Endothelial cell of umbilical vein (primary cell): Measurements from ENCODE around the gene TMEM9B. TPM values are rescaled to one million over a fixed set of nuclear protein-coding genes. Genes with fewer than 3 reads are reported as not detected.
A peak's percentile ranks its signal among the peaks of the same experiment; 100 is the strongest.

Source experiments
- BruUV-seq: library from RNA; stranded (reverse); fragments of 400-500 nt; replicated peaks from 2 replicates; lab custom pipeline; 2021; lab: Mats Ljungman, UMichigan
- CTCF ChIA-PET: fragments of 300-600, 350-600 bp; sonication (Branson Sonifier 250); formaldehyde crosslinking; loops from one replicate; lab custom pipeline; 2021; ENCODE audit warnings: antibody characterized with exemption, inconsistent platforms; lab: Charles Lee
- POLR2A ChIA-PET: fragments of 300-600, 350-600 bp; sonication (Branson Sonifier 250); formaldehyde crosslinking; loops from one replicate; lab custom pipeline; 2021; ENCODE audit warnings: antibody characterized with exemption, inconsistent platforms; lab: Charles Lee
- DNase-seq: peaks from one replicate; pipeline ENCODE4 v3.0.0-alpha.2; 2011; ENCODE audit warnings: low read depth, low spot score
- FAIRE-seq: peaks from 2 replicates; lab custom pipeline; 2011; peaks lifted over from hg19 to GRCh38; lab: Jason Lieb, UNC
- H2AFZ ChIP-seq: 2 replicates; pipeline ENCODE4 v1.6.0; 2012; ENCODE audit warnings: low read depth, low read length, control low read depth, inconsistent platforms
- H3K27ac ChIP-seq: 2 replicates; pipeline ENCODE4 v1.5.1; 2011; ENCODE audit warnings: low read depth, mild to moderate bottlenecking, control low read depth, low read length, moderate library complexity; ENCODE audit not compliant: insufficient read depth
- H3K27me3 ChIP-seq, 2 experiments: 2 replicates each; pipeline versions ENCODE4 v1.6.0 to v1.6.1; 2011; ENCODE audit warnings: low read length in 2 of 2, mixed read lengths in 1 of 2; ENCODE audit not compliant: control insufficient read depth in 2 of 2, insufficient read depth in 2 of 2
- H3K36me3 ChIP-seq, 2 experiments: 2 replicates in 1 of 2; 3 replicates in 1 of 2; pipeline ENCODE4 v1.5.1; 2011; ENCODE audit warnings: low read length in 2 of 2, mild to moderate bottlenecking in 1 of 2, moderate library complexity in 1 of 2; ENCODE audit not compliant: control insufficient read depth in 2 of 2, insufficient read depth in 2 of 2; ENCODE audit errors: extremely low read depth in 1 of 2
- H3K4me1 ChIP-seq: 3 replicates; pipeline ENCODE4 v1.5.1; 2011; ENCODE audit warnings: mild to moderate bottlenecking, low read length; ENCODE audit not compliant: control insufficient read depth, insufficient read depth; ENCODE audit errors: extremely low read depth
- H3K4me2 ChIP-seq: 2 replicates; pipeline ENCODE4 v1.6.1; 2011; ENCODE audit warnings: low read length, control low read depth, mixed read lengths; ENCODE audit not compliant: insufficient read depth
- H3K4me3 ChIP-seq, 3 experiments: fragments of 200-600 bp in 1 of 3; sonication (generic), shearing (Covaris generic) in 1 of 3; replicated peaks in 1 of 3; 2 replicates each; pipeline ENCODE4 v1.5.1; 2011 to 2016; ENCODE audit warnings: control low read depth in 3 of 3, low read length in 3 of 3, mild to moderate bottlenecking in 2 of 3, inconsistent platforms in 1 of 3, low read depth in 1 of 3, moderate library complexity in 1 of 3; ENCODE audit not compliant: insufficient read depth in 1 of 3
- H3K79me2 ChIP-seq: 2 replicates; pipeline ENCODE4 v1.6.0; 2012; ENCODE audit warnings: low read length, inconsistent platforms; ENCODE audit not compliant: control insufficient read depth, insufficient read depth
- H3K9ac ChIP-seq: replicated peaks from 2 replicates; pipeline ENCODE3; 2011; ENCODE audit warnings: low read length, control low read depth; ENCODE audit not compliant: insufficient read depth; ENCODE audit errors: extremely low read depth
- H3K9me1 ChIP-seq: replicated peaks from 3 replicates; pipeline ENCODE4 v1.6.0; 2011; ENCODE audit warnings: mild to moderate bottlenecking, low read length; ENCODE audit not compliant: control insufficient read depth, insufficient read depth; ENCODE audit errors: extremely low read depth
- H3K9me3 ChIP-seq: replicated peaks from 2 replicates; pipeline ENCODE4 v1.5.1; 2012; ENCODE audit warnings: low read length, inconsistent platforms; ENCODE audit not compliant: control insufficient read depth, insufficient read depth
- H4K20me1 ChIP-seq: replicated peaks from 2 replicates; pipeline ENCODE3; 2011; ENCODE audit warnings: mild to moderate bottlenecking, low read length; ENCODE audit not compliant: control insufficient read depth, insufficient read depth; ENCODE audit errors: extremely low read depth
- EZH2 ChIP-seq: IDR thresholded peaks from 2 replicates; pipeline ENCODE4 v1.6.1; 2012; ENCODE audit warnings: borderline replicate concordance, low read depth, mild to moderate bottlenecking, moderate library complexity, low read length, inconsistent platforms; ENCODE audit not compliant: severe bottlenecking
- FOS ChIP-seq: IDR thresholded peaks from 2 replicates; pipeline ENCODE4 v1.6.1; 2011; ENCODE audit warnings: mild to moderate bottlenecking, low read length, moderate library complexity, borderline replicate concordance; ENCODE audit not compliant: insufficient read depth
- MYC ChIP-seq: IDR thresholded peaks from one replicate; pipeline ENCODE4 v1.6.1; 2011; ENCODE audit warnings: mild to moderate bottlenecking, low read depth, low read length
- POLR2A ChIP-seq: IDR thresholded peaks from 2 replicates; pipeline ENCODE4 v1.6.1; 2012; ENCODE audit warnings: low read depth, mild to moderate bottlenecking, control low read depth, low read length
- POLR2AphosphoS5 ChIP-seq: IDR thresholded peaks from 2 replicates; pipeline ENCODE4 v1.6.1; 2012; ENCODE audit warnings: low read depth, mild to moderate bottlenecking, control low read depth, low read length, moderate library complexity; ENCODE audit not compliant: insufficient read depth
- dilution Hi-C: fragments of 300-500 bp; cut with MboI; formaldehyde crosslinking; loops from one replicate; pipeline ENCODE4 v1.15.0; 2019; ENCODE audit warnings: low sequenced_read_pairs; ENCODE audit not compliant: extremely low pct_ligation_motif_present
- intact Hi-C: fragments of 100-400 bp; cut with micrococcal nuclease; formaldehyde crosslinking; loops from one replicate; pipeline ENCODE4 v1.10.0; 2022
- polyA plus RNA-seq, 4 experiments: library from polyadenylated mRNA; depleted of rRNA in 3 of 4; stranded (reverse) in 3 of 4; unstranded in 1 of 4; fragments of >200 nt; gene quantifications; 2 replicates each; pipeline versions ENCODE4 v1.2.1 to v1.2.3, GENCODE V29; 2011 to 2012; ENCODE audit warnings: missing spikeins in 1 of 4
- total RNA-seq: library from RNA; stranded (reverse); gene quantifications from 2 replicates; pipeline ENCODE4 v1.2.3, GENCODE V29; 2021
- TF ChIP-seq, protein P1 (sequence below): IDR thresholded peaks from 2 replicates; pipeline ENCODE4 v1.6.1; 2011; ENCODE audit not compliant: insufficient read depth, insufficient read length

Gene TMEM9B
- total and polyA plus RNA-seq, 2 donors (not counting 3 experiments of a cell fraction or from before 2014, with no cell fraction given), result 28.2 to 30.2 TPM

DNA sequence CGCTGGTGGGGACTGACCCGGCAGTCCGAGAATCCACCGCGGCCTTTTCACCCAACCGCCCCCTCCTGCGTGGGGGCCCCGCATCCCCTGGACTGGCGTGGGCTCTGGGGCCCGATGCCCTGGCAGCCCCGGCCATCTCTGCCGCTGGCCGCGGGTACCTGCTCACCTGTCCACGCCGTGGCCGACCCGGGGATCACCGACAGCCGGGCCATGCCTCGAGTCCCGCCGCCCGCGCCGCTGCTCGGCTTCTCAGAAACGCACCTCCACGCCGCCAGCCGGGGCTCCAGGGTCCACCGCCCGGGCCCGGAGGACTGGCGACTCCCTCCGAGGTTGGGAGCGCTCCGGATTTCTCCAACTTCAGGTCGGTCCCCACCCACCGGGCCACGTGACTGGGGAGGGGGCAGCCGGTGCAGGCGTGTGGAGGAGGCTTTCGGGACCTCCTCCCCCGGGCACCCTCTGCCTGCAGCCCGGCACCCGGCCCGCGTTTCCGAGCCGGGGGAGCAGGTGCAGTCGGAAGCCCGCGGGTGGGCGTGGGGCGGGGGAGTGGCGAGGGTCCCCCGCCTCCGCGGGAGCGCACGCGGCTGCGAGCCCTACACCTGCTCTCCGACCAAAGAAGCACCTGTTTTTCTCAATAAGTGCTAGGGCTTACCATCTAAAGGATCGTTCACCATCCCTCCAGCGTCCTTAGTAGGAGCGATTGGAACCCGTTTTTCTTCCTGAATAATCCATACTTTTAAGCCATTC is 40.1 kb upstream of the TMEM9B start:
- H3K9ac ChIP-seq, result no peak overlapping the region
- peak overlapping the region in 2 of 3 experiments; percentile 33 to 57 for H3K4me3 ChIP-seq
- peak overlapping the region; percentile 76 for H3K4me2 ChIP-seq
- ChIA-PET POLR2A (interaction anchor here (0.7 kb wide), 1 partner anchor 15 kb away, joined by 3 read pairs; no protein-coding TSS in a partner anchor), CTCF (interaction anchor here (2.5 to 3.2 kb wide), 2 partner anchors 11 kb away, joined by 17 read pairs; no protein-coding TSS in a partner anchor)
- FAIRE-seq, result no peak
- no peaks in the 10 kb centered on the region for H3K9me3 ChIP-seq
- peaks cover 23 to 28% of the 10 kb centered on the region in 2 experiments for H3K27me3 ChIP-seq
- no peak overlapping the region for H3K27ac ChIP-seq
- dilution Hi-C loops, result no loop called here
- H3K9me1 ChIP-seq, result no peaks in the 10 kb centered on the region
- H3K79me2 ChIP-seq, result peaks cover 4% of the 10 kb centered on the region
- H4K20me1 ChIP-seq, result no peaks in the 10 kb centered on the region
- H3K36me3 ChIP-seq, result no peaks in the 10 kb centered on the region
- peak overlapping the region; percentile 89 for H2AFZ ChIP-seq
- H3K4me1 ChIP-seq, result peaks cover 26% of the 10 kb centered on the region
- TF ChIP-seq FOS (no peak), EZH2 (peak; percentile 74)
- no TSS peak for BruUV-seq
- intact Hi-C loops, result loop anchor here (5.0 kb wide), 2 partner anchors 92 to 133 kb away; partner anchors contain the start of gene AKIP1
- DNase-seq, result no peak

DNA sequence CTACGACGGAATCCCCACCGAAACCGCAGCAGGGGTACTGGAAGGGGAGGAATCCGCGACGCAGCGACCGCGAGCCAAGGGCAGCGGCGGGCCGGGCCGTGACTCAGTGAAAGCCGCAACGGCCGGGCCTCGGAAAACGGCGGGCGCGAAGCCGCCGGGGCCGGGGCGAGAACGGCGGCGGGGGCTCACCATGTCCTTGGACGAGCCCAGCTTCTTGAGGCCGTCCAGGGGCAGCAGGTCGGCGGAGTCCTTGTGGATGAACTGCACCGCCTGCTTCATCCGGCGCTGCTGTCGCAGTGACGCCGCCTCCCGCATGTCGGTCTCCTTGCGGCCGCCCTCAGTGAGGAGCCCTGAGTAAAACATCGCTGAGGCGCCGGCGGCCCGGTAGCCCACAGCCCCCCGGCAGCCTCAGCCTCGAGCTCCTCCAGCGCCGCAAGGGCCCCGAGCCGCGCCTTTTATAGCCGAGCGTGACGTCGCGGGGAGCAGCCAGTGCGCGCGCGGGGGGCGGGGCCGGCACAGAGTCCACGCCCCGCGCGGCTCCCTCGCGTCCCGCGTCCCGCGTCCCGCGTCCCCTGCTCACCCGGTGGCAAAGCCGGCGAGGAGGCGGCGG is 39.4 kb upstream of the TMEM9B start, which contains the start of gene NRIP3:
TSS of gene NRIP3 (minus strand) at position 429 of the 610 bp plus-strand sequence. CDS start at position 363, 66 bp downstream.
- Histone ChIP-seq H3K79me2 (peaks cover 4% of the 10 kb centered on the region), H4K20me1 (no peaks in the 10 kb centered on the region), H3K9me1 (no peaks in the 10 kb centered on the region), H3K36me3 (no peaks in the 10 kb centered on the region), H3K4me1 (peaks cover 26% of the 10 kb centered on the region), H3K9me3 (no peaks in the 10 kb centered on the region), H3K27me3 (peaks cover 23 to 28% of the 10 kb centered on the region in 2 experiments), H3K4me2 (peak within 1 kb of the TSS; percentile 76), H2AFZ (peak within 1 kb of the TSS; percentile 89), H3K4me3 (peak within 1 kb of the TSS; percentile 18 to 57 (median 33)), H3K9ac (peak within 1 kb of the TSS; percentile 67), H3K27ac (peak within 1 kb of the TSS; percentile 17)
- peak; percentile 67 for TF ChIP-seq POLR2A
- TF ChIP-seq MYC, result no peak
- TF ChIP-seq FOS, result no peak
- peak; percentile 83 for TF ChIP-seq POLR2AphosphoS5
- TF ChIP-seq, protein P1, sequence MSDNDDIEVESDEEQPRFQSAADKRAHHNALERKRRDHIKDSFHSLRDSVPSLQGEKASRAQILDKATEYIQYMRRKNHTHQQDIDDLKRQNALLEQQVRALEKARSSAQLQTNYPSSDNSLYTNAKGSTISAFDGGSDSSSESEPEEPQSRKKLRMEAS, result no peak
- no TSS peak for BruUV-seq
- dilution Hi-C loops, result no loop called here
- ChIA-PET CTCF (interaction anchor here (1.5 to 2.5 kb wide), 2 partner anchors 12 to 134 kb away, joined by 6 to 17 read pairs; no protein-coding TSS in a partner anchor), POLR2A (interaction anchor here (0.7 kb wide), 1 partner anchor 15 kb away, joined by 3 read pairs; no protein-coding TSS in a partner anchor)
- intact Hi-C loops, result loop anchor here (5.0 kb wide), 2 partner anchors 91 to 134 kb away; partner anchors contain the start of gene AKIP1
- peak; percentile 44 for FAIRE-seq
- peak; percentile 58 for DNase-seq
